Neural progenitor cell (in vitro differentiated cells): ENCODE results near the gene LIMD2. TPM values are rescaled to one million over a fixed set of nuclear protein-coding genes. Genes with fewer than 3 reads are reported as not detected.

Experiments
- DNase-seq: peaks from one replicate; pipeline ENCODE4 v3.0.0-alpha.2; 2016; ENCODE audit warnings: low spot score
- H2AFZ ChIP-seq: fragments of 200-600 bp; sonication (generic); replicated peaks from 2 replicates; pipeline ENCODE4 v1.6.1; 2016; ENCODE audit warnings: antibody characterized with exemption
- H3F3A ChIP-seq: fragments of 200-600 bp; sonication (generic); 2 replicates; pipeline ENCODE4 v1.6.1; 2016; ENCODE audit warnings: antibody characterized with exemption, low read depth
- H3K27ac ChIP-seq: fragments of 200-600 bp; sonication (generic); 2 replicates; pipeline ENCODE4 v1.5.1; 2016; ENCODE audit warnings: mild to moderate bottlenecking
- H3K27me3 ChIP-seq: fragments of 200-600 bp; sonication (generic); 2 replicates; pipeline ENCODE4 v1.6.1; 2016; ENCODE audit warnings: mild to moderate bottlenecking, moderate library complexity
- H3K36me3 ChIP-seq: fragments of 200-600 bp; sonication (generic); 2 replicates; pipeline ENCODE4 v1.5.1; 2016
- H3K4me1 ChIP-seq: fragments of 200-600 bp; sonication (generic); 2 replicates; pipeline ENCODE4 v1.6.1; 2016; ENCODE audit warnings: mixed run types
- H3K4me2 ChIP-seq: fragments of 200-600 bp; sonication (generic); 2 replicates; pipeline ENCODE4 v1.6.1; 2016
- H3K4me3 ChIP-seq: fragments of 200-600 bp; sonication (generic); 2 replicates; pipeline ENCODE4 v1.5.1; 2016
- H3K79me2 ChIP-seq: fragments of 200-600 bp; sonication (generic); 2 replicates; pipeline ENCODE4 v1.6.1; 2016; ENCODE audit warnings: low read depth
- H3K9ac ChIP-seq: fragments of 200-600 bp; sonication (generic); 2 replicates; pipeline ENCODE4 v1.6.1; 2016
- H3K9me3 ChIP-seq: fragments of 200-600 bp; sonication (generic); 2 replicates; pipeline ENCODE4 v1.5.1; 2016; ENCODE audit warnings: low read depth
- H4K20me1 ChIP-seq: fragments of 200-600 bp; sonication (generic); 2 replicates; pipeline ENCODE4 v1.6.1; 2016; ENCODE audit warnings: low read depth
- H3K27ac Mint-ChIP-seq: 3 replicates; pipeline ENCODE4 v1.8.0; 2021; ENCODE audit warnings: mixed read lengths
- H3K27me3 Mint-ChIP-seq: 2 replicates; pipeline ENCODE4 v1.8.0; 2022; ENCODE audit warnings: low read depth, mild to moderate bottlenecking, inconsistent platforms, moderate library complexity, mixed read lengths; ENCODE audit not compliant: insufficient read depth
- H3K36me3 Mint-ChIP-seq: 3 replicates; pipeline ENCODE4 v1.8.0; 2021; ENCODE audit warnings: mixed read lengths
- H3K4me1 Mint-ChIP-seq: 3 replicates; pipeline ENCODE4 v1.8.0; 2021; ENCODE audit warnings: mixed read lengths
- H3K4me3 Mint-ChIP-seq: 3 replicates; pipeline ENCODE4 v1.8.0; 2021; ENCODE audit warnings: mild to moderate bottlenecking, moderate library complexity, mixed read lengths
- H3K9me3 Mint-ChIP-seq: 3 replicates; pipeline ENCODE4 v1.8.0; 2020; ENCODE audit warnings: mixed read lengths
- EZH2 ChIP-seq: fragments of 200-600 bp; sonication (generic); IDR thresholded peaks from 2 replicates; pipeline ENCODE4 v1.6.1; 2017; ENCODE audit warnings: antibody characterized with exemption, mild to moderate bottlenecking, moderate library complexity
- EZH2phosphoT487 ChIP-seq: fragments of 200-600 bp; sonication (generic); IDR thresholded peaks from 2 replicates; pipeline ENCODE4 v1.6.1; 2017; ENCODE audit warnings: antibody characterized with exemption
- total RNA-seq: library from RNA; depleted of rRNA; stranded (reverse); fragments of >200 nt; gene quantifications from 2 replicates; pipeline ENCODE4 v1.2.3, GENCODE V29; 2015; ENCODE audit warnings: low replicate concordance
- TF ChIP-seq, protein P1 (sequence below): fragments of 200-600 bp; sonication (generic); IDR thresholded peaks from 2 replicates; pipeline ENCODE4 v1.5.1; 2017; ENCODE audit warnings: antibody characterized with exemption, mild to moderate bottlenecking

LIMD2 gene
- total RNA-seq, 1 donor from 2014 or later, result 7.0 TPM

DNA sequence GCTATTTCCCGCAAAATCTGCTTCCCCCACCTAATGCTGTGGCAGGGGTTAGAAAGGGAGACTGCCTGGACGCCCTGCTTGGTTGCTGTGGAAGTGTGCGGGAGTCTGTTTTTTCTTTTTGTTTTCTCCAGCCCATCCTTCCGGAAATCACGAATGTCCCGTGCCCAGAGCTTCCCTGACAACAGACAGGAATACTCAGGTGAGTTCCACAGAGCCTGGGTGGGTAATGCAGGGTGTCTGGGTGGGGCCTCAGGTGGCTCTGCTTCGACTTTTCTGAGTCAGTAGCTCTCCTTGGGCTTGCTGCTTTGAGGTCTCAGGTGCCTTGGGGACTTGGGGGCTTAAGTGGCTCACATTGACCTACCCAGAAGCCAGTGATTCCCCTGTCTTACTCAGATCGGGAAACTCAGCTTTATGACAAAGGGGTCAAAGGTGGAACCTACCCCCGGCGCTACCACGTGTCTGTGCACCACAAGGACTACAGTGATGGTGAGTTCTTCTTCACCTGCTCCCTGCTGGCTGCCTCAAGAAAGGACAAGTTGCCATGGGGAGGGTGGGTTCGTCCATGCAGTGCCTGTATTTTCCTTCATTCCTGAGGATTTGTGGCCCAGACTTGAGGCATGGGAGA, 11.4 kb downstream of the LIMD2 start:
- no peak overlapping the region for H3K4me3 Mint-ChIP-seq
- Histone ChIP-seq H3K27ac (no peak overlapping the region), H4K20me1 (peaks cover 14% of the 10 kb centered on the region), H3K27me3 (no peaks in the 10 kb centered on the region), H3K36me3 (no peaks in the 10 kb centered on the region), H3K79me2 (no peaks in the 10 kb centered on the region), H3K4me2 (no peak overlapping the region), H2AFZ (no peak overlapping the region), H3K4me1 (peaks cover 5% of the 10 kb centered on the region), H3F3A (peaks cover 6% of the 10 kb centered on the region), H3K9ac (no peak overlapping the region), H3K9me3 (no peaks in the 10 kb centered on the region), H3K4me3 (no peak overlapping the region)
- H3K27ac Mint-ChIP-seq, result peak overlapping the region; percentile 57
- H3K4me1 Mint-ChIP-seq, result peaks cover 5% of the 10 kb centered on the region
- H3K27me3 Mint-ChIP-seq, result peaks cover 8% of the 10 kb centered on the region
- no peak for TF ChIP-seq EZH2phosphoT487
- TF ChIP-seq, protein P1, sequence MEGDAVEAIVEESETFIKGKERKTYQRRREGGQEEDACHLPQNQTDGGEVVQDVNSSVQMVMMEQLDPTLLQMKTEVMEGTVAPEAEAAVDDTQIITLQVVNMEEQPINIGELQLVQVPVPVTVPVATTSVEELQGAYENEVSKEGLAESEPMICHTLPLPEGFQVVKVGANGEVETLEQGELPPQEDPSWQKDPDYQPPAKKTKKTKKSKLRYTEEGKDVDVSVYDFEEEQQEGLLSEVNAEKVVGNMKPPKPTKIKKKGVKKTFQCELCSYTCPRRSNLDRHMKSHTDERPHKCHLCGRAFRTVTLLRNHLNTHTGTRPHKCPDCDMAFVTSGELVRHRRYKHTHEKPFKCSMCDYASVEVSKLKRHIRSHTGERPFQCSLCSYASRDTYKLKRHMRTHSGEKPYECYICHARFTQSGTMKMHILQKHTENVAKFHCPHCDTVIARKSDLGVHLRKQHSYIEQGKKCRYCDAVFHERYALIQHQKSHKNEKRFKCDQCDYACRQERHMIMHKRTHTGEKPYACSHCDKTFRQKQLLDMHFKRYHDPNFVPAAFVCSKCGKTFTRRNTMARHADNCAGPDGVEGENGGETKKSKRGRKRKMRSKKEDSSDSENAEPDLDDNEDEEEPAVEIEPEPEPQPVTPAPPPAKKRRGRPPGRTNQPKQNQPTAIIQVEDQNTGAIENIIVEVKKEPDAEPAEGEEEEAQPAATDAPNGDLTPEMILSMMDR, result no peak
- no peak for TF ChIP-seq EZH2
- H3K36me3 Mint-ChIP-seq, result peaks cover 8% of the 10 kb centered on the region
- H3K9me3 Mint-ChIP-seq, result no peaks in the 10 kb centered on the region
- DNase-seq, result no peak

DNA sequence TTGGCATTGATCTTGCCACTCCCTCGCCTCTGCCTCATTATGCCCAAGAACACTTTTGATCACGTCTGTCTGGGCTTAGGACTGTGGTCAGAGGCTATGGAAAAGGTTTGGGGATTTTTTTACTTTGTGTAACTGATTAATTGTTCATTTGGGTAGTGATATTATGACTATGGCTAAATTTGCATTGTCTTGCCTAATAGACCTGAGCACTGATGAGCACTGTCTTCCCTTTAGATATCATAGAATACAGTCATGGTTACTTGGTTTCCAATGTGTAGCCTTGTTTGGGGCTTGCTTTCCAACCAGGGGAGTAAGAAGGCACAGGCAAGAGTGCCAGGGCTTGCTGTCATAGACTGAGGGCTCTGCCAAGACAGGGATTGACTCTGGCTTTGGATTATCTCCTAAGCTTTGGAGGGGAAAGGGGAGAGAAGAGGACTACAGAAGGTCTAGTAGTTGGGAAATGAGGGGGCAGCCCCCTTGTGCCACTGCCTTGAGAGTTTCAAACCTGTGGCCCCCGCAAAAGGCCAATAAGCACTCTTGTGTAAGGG, 13.7 kb downstream of the LIMD2 start:
- H3K4me1 ChIP-seq, result no peaks in the 10 kb centered on the region
- no peaks in the 10 kb centered on the region for H3K79me2 ChIP-seq
- Mint-ChIP-seq H3K27me3 (peaks cover 6% of the 10 kb centered on the region), H3K27ac (no peak overlapping the region), H3K4me1 (peaks cover 3% of the 10 kb centered on the region), H3K4me3 (no peak overlapping the region), H3K9me3 (no peaks in the 10 kb centered on the region), H3K36me3 (peaks cover 15% of the 10 kb centered on the region)
- DNase-seq, result no peak
- no peak overlapping the region for H3K27ac ChIP-seq
- H4K20me1 ChIP-seq, result no peaks in the 10 kb centered on the region
- H3F3A ChIP-seq, result no peaks in the 10 kb centered on the region
- H3K36me3 ChIP-seq, result no peaks in the 10 kb centered on the region
- no peak overlapping the region for H3K4me2 ChIP-seq
- no peak overlapping the region for H2AFZ ChIP-seq
- no peak overlapping the region for H3K9ac ChIP-seq
- no peaks in the 10 kb centered on the region for H3K27me3 ChIP-seq
- TF ChIP-seq EZH2 (no peak), EZH2phosphoT487 (no peak)
- TF ChIP-seq, protein P1, result no peak
- H3K4me3 ChIP-seq, result no peak overlapping the region
- no peaks in the 10 kb centered on the region for H3K9me3 ChIP-seq

DNA sequence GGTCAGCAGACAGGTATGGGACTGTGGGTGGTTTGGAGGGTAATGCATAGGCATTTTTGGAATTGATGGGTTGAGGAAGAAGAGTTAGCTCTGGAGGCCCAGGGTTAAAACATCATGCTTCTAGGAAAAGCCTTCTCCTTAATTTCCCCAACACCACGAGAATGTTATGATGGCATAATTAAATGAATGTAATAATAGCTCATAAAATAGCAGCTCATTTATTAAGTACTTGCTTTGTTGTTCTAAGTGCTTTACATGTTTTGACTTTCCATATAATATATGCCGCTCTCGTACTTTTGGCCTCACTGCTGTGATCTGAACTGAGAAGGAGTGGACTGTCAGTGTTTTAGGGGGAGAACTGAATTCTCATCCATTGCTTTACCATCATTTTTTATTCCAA, 14.3 kb downstream of the LIMD2 start:
- Histone ChIP-seq H3K4me2 (no peak overlapping the region), H3K4me1 (no peaks in the 10 kb centered on the region), H4K20me1 (no peaks in the 10 kb centered on the region), H3K4me3 (no peak overlapping the region), H3K36me3 (no peaks in the 10 kb centered on the region), H3F3A (no peaks in the 10 kb centered on the region), H3K9me3 (no peaks in the 10 kb centered on the region), H3K27ac (no peak overlapping the region), H3K9ac (no peak overlapping the region), H3K27me3 (no peaks in the 10 kb centered on the region), H2AFZ (no peak overlapping the region), H3K79me2 (no peaks in the 10 kb centered on the region)
- Mint-ChIP-seq H3K36me3 (peaks cover 13% of the 10 kb centered on the region), H3K9me3 (no peaks in the 10 kb centered on the region), H3K4me3 (no peak overlapping the region), H3K4me1 (peaks cover 4% of the 10 kb centered on the region), H3K27me3 (peaks cover 3% of the 10 kb centered on the region), H3K27ac (no peak overlapping the region)
- no peak for DNase-seq
- no peak for TF ChIP-seq EZH2phosphoT487
- TF ChIP-seq, protein P1, result no peak
- no peak for TF ChIP-seq EZH2
